ENCODE results near the gene LYRM4.

The LYRM4 gene

GRCh38 chr6:5188646-5189045 is 72.1 kb downstream of the LYRM4 start:
- no peak for TF ChIP-seq ZNF626 (tag by site-specific recombination; IDR thresholded peaks at IDR 0.05)
- TF ChIP-seq ZNF169 (tag by site-specific recombination; IDR thresholded peaks at IDR 0.05) = no peak
- no peak for TF ChIP-seq ZNF510 (tag by site-specific recombination; IDR thresholded peaks at IDR 0.05; ENCODE audit: insufficient replicate concordance)
- TF ChIP-seq, protein P1, sequence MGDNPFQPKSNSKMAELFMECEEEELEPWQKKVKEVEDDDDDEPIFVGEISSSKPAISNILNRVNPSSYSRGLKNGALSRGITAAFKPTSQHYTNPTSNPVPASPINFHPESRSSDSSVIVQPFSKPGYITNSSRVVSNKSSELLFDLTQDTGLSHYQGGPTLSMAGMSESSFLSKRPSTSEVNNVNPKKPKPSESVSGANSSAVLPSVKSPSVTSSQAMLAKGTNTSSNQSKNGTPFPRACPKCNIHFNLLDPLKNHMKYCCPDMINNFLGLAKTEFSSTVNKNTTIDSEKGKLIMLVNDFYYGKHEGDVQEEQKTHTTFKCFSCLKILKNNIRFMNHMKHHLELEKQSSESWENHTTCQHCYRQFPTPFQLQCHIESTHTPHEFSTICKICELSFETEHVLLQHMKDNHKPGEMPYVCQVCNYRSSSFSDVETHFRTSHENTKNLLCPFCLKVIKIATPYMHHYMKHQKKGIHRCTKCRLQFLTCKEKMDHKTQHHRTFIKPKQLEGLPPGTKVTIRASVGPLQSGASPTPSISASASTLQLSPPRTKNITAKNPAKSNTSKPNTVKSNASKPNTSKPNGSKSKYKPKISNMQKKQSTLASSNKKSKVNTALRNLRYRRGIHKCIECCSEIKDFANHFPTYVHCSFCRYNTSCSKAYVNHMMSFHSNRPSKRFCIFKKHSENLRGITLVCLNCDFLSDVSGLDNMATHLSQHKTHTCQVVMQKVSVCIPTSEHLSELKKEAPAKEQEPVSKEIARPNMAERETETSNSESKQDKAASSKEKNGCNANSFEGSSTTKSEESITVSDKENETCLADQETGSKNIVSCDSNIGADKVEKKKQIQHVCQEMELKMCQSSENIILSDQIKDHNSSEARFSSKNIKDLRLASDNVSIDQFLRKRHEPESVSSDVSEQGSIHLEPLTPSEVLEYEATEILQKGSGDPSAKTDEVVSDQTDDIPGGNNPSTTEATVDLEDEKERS (tag by site-specific recombination; IDR thresholded peaks at IDR 0.05) = no peak
- no peak for TF ChIP-seq ZNF211 (tag by site-specific recombination; IDR thresholded peaks at IDR 0.05; ENCODE audit: low read depth)
- TF ChIP-seq TCF7L2 (IDR thresholded peaks at IDR 0.05; ENCODE audit: borderline replicate concordance, low read depth, low read length) = no peak
- no peak for TF ChIP-seq ZNF19 (tag by site-specific recombination; IDR thresholded peaks at IDR 0.05; ENCODE audit: low read depth)
- no peak for TF ChIP-seq ZNF132 (tag by site-specific recombination; IDR thresholded peaks at IDR 0.05; ENCODE audit: borderline replicate concordance)
- no peak for TF ChIP-seq ZNF184 (tag by site-specific recombination; IDR thresholded peaks at IDR 0.05)
- no peak for TF ChIP-seq YY2 (tag by site-specific recombination; IDR thresholded peaks at IDR 0.05)
- TF ChIP-seq KLF7 (tag by site-specific recombination; IDR thresholded peaks at IDR 0.05; ENCODE audit: borderline replicate concordance) = no peak
- TF ChIP-seq ZNF174 (tag by site-specific recombination; IDR thresholded peaks at IDR 0.05) = no peak
- TF ChIP-seq ZFP41 (tag by site-specific recombination; IDR thresholded peaks at IDR 0.05; ENCODE audit: borderline replicate concordance) = no peak
- TF ChIP-seq, protein P2, sequence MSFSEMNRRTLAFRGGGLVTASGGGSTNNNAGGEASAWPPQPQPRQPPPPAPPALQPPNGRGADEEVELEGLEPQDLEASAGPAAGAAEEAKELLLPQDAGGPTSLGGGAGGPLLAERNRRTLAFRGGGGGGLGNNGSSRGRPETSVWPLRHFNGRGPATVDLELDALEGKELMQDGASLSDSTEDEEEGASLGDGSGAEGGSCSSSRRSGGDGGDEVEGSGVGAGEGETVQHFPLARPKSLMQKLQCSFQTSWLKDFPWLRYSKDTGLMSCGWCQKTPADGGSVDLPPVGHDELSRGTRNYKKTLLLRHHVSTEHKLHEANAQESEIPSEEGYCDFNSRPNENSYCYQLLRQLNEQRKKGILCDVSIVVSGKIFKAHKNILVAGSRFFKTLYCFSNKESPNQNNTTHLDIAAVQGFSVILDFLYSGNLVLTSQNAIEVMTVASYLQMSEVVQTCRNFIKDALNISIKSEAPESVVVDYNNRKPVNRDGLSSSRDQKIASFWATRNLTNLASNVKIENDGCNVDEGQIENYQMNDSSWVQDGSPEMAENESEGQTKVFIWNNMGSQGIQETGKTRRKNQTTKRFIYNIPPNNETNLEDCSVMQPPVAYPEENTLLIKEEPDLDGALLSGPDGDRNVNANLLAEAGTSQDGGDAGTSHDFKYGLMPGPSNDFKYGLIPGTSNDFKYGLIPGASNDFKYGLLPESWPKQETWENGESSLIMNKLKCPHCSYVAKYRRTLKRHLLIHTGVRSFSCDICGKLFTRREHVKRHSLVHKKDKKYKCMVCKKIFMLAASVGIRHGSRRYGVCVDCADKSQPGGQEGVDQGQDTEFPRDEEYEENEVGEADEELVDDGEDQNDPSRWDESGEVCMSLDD (tag by site-specific recombination; IDR thresholded peaks at IDR 0.05) = no peak
- no peak for TF ChIP-seq ZNF146 (tag by site-specific recombination; IDR thresholded peaks at IDR 0.05)
- H3K36me3 ChIP-seq (ENCODE audit: control insufficient read depth in 2 of 2, insufficient read depth in 1 of 2, low read length in 2 of 2) = no peaks in the 10 kb centered on the region
- H3K4me3 ChIP-seq (ENCODE audit: low read depth, low read length) = no peak overlapping the region
- ChIA-PET POLR2A (no interaction called here), CTCF (interaction anchor here (0.7 to 2.2 kb wide), 4 partner anchors 14 to 132 kb away, joined by 3 to 11 read pairs (median 8); no protein-coding TSS in a partner anchor)
- H3K27ac ChIP-seq (ENCODE audit: extremely low read depth, low read depth, low read length) = no peak overlapping the region
- H3K4me1 ChIP-seq (ENCODE audit: control insufficient read depth, insufficient read depth, low read length) = peaks cover 3% of the 10 kb centered on the region; the same call in 1 of the 2 replicates
- H3K9me3 ChIP-seq (ENCODE audit: control insufficient read depth, insufficient read depth, low read depth, low read length) = no peaks in the 10 kb centered on the region

DNA sequence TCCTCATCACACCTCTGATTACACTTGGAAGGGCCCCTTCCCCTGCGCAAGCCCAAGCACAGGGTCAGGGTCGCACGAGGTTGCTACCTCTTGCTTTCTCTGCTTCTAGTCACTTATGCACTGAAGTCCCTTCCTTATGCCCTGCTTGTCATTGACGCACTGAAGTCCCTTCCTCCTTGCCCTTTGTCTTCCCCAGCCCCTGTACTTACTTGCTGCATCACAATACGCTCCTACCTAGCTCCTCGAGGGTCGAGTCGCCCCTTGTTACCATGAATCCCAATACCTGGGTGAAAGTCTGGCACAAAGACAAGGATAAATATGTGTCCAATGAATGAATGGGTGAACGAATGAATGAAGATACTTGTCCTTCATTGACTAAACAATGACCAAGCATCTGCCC is 75.9 kb downstream of the LYRM4 start:
- no peak for TF ChIP-seq ATF2 (tag by site-specific recombination; IDR thresholded peaks at IDR 0.05; ENCODE audit: low read depth)
- no peak for TF ChIP-seq ZNF664 (tag by site-specific recombination; IDR thresholded peaks at IDR 0.05)
- Histone ChIP-seq H3K27ac (ENCODE audit: extremely low read depth, low read depth, low read length) (no peak overlapping the region), H3K9me3 (ENCODE audit: control insufficient read depth, insufficient read depth, low read depth, low read length) (no peaks in the 10 kb centered on the region), H3K4me3 (ENCODE audit: low read depth, low read length) (no peak overlapping the region), H3K4me1 (ENCODE audit: control insufficient read depth, insufficient read depth, low read length) (no peaks in the 10 kb centered on the region), H3K36me3 (ENCODE audit: control insufficient read depth in 2 of 2, insufficient read depth in 1 of 2, low read length in 2 of 2) (no peaks in the 10 kb centered on the region)
- CTCF ChIA-PET = interaction anchor here (1.7 kb wide), 1 partner anchor 10 kb away, joined by 5 read pairs; no protein-coding TSS in a partner anchor
- POLR2A ChIA-PET = no interaction called here

Data from HEK293 (cell line).